ENCODE data around the gene SBF1.

DNA sequence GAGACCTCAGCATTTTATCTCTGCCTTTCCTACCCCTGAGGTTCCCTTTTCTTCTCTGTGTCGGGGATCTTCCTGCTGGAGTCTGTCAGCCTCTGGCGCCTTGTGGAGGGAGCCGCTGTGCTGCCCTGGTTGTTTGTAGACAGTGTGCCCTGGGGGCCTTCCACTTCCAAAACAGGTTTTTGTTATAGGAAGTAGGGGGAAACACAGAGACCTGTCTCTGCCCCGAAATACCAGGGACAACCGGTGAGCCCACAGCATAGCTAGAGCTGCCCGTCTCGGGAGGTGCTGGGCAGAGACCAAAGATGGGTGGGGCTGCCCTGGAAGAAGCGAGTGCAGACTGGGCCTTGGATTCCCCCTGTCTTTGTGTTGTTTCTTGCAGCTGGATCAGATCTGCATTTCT is 41.2 kb upstream of the SBF1 start:
- TF ChIP-seq, protein P1, sequence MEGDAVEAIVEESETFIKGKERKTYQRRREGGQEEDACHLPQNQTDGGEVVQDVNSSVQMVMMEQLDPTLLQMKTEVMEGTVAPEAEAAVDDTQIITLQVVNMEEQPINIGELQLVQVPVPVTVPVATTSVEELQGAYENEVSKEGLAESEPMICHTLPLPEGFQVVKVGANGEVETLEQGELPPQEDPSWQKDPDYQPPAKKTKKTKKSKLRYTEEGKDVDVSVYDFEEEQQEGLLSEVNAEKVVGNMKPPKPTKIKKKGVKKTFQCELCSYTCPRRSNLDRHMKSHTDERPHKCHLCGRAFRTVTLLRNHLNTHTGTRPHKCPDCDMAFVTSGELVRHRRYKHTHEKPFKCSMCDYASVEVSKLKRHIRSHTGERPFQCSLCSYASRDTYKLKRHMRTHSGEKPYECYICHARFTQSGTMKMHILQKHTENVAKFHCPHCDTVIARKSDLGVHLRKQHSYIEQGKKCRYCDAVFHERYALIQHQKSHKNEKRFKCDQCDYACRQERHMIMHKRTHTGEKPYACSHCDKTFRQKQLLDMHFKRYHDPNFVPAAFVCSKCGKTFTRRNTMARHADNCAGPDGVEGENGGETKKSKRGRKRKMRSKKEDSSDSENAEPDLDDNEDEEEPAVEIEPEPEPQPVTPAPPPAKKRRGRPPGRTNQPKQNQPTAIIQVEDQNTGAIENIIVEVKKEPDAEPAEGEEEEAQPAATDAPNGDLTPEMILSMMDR (IDR thresholded peaks at IDR 0.05): no peak
- TF ChIP-seq POLR2A (IDR thresholded peaks at IDR 0.05): no peak
